MCF 10A (cell line): ENCODE measurements around the gene ARHGEF2. TPM values are rescaled to one million over a fixed set of nuclear protein-coding genes. Genes with fewer than 3 reads are reported as not detected.

Experiments
- BruUV-seq: library from RNA; stranded (reverse); fragments of 400-500 nt; replicated peaks from 2 replicates; lab custom pipeline; 2021; lab: Mats Ljungman, UMichigan
- CTCF ChIA-PET: fragments of 300-600 bp; sonication (Branson Sonifier 250); formaldehyde crosslinking; extraction: SDS; loops from one replicate; lab custom pipeline; 2021; ENCODE audit warnings: antibody characterized with exemption, inconsistent platforms; lab: Yijun Ruan, JAX
- POLR2A ChIA-PET: fragments of 300-600, 350-650 bp; sonication (Branson Sonifier 250); formaldehyde crosslinking; extraction: SDS; loops from one replicate; lab custom pipeline; 2020; ENCODE audit warnings: antibody characterized with exemption, inconsistent platforms; lab: Yijun Ruan, JAX
- DNase-seq: peaks from one replicate; pipeline ENCODE4 v3.0.0-alpha.2; 2018; ENCODE audit not compliant: unreplicated experiment
- H3K27ac Mint-ChIP-seq: one replicate; pipeline ENCODE4 v1.8.0; 2022; ENCODE audit warnings: mild to moderate bottlenecking, low read depth, mixed read lengths; ENCODE audit not compliant: unreplicated experiment
- H3K27me3 Mint-ChIP-seq: one replicate; pipeline ENCODE4 v1.8.0; 2022; ENCODE audit warnings: mixed read lengths; ENCODE audit not compliant: insufficient read depth, unreplicated experiment
- H3K36me3 Mint-ChIP-seq: one replicate; pipeline ENCODE4 v1.8.0; 2022; ENCODE audit warnings: mild to moderate bottlenecking, moderate library complexity, mixed read lengths; ENCODE audit not compliant: insufficient read depth, unreplicated experiment
- H3K4me1 Mint-ChIP-seq: one replicate; pipeline ENCODE4 v1.8.0; 2022; ENCODE audit warnings: mixed read lengths; ENCODE audit not compliant: insufficient read depth, unreplicated experiment
- H3K4me3 Mint-ChIP-seq: one replicate; pipeline ENCODE4 v1.8.0; 2022; ENCODE audit warnings: mild to moderate bottlenecking, moderate library complexity, mixed read lengths; ENCODE audit not compliant: unreplicated experiment
- H3K9me3 Mint-ChIP-seq: one replicate; pipeline ENCODE4 v1.8.0; 2022; ENCODE audit warnings: mixed read lengths; ENCODE audit not compliant: unreplicated experiment
- CTCF ChIP-seq: fragments of 200-600 bp; IDR thresholded peaks from one replicate; pipeline ENCODE4 v1.8.0; 2022; ENCODE audit warnings: antibody characterized with exemption, mild to moderate bottlenecking; ENCODE audit not compliant: unreplicated experiment
- intact Hi-C: fragments of 100-400 bp; cut with micrococcal nuclease; formaldehyde crosslinking; loops from 2 replicates; pipeline ENCODE4 v1.14.1; 2022
- total RNA-seq: library from RNA; stranded (reverse); gene quantifications from 2 replicates; pipeline ENCODE4 v1.2.3, GENCODE V29; 2022

ARHGEF2 gene
- total RNA-seq, 1 experiment from 2014 or later, result 498 TPM

GRCh38 chr1:156009404-156009803, 31.1 kb upstream of the ARHGEF2 start:
- no peak for DNase-seq
- no peak for TF ChIP-seq CTCF
- peaks cover 74% of the 10 kb centered on the region for H3K36me3 Mint-ChIP-seq
- peaks cover 11% of the 10 kb centered on the region for H3K4me1 Mint-ChIP-seq
- ChIA-PET CTCF (interaction anchor here (0.8 to 1.7 kb wide), 4 partner anchors 10 to 1421 kb away, joined by 3 to 11 read pairs (median 4); partner anchors contain the start of gene SSR2), POLR2A (interaction anchor here (2.8 kb wide), 1 partner anchor 11 kb away, joined by 14 read pairs; the partner anchor contains the start of gene SSR2)
- intact Hi-C loops, result no loop called here
- no TSS peak for BruUV-seq
- no peak overlapping the region for H3K27ac Mint-ChIP-seq
- H3K4me3 Mint-ChIP-seq, result no peak overlapping the region
- no peaks in the 10 kb centered on the region for H3K9me3 Mint-ChIP-seq
- no peaks in the 10 kb centered on the region for H3K27me3 Mint-ChIP-seq

GRCh38 chr1:156006666-156007376, 28.5 kb upstream of the ARHGEF2 start:
- BruUV-seq, result no TSS peak
- intact Hi-C loops, result no loop called here
- no peak for DNase-seq
- Mint-ChIP-seq H3K9me3 (no peaks in the 10 kb centered on the region), H3K27ac (peak overlapping the region; percentile 43), H3K36me3 (peaks cover 48% of the 10 kb centered on the region), H3K4me3 (no peak overlapping the region), H3K27me3 (no peaks in the 10 kb centered on the region), H3K4me1 (peaks cover 29% of the 10 kb centered on the region)
- CTCF ChIA-PET, result no interaction called here
- POLR2A ChIA-PET, result interaction anchor here (1.4 to 4.0 kb wide), 3 partner anchors 8 to 73 kb away, joined by 3 to 27 read pairs (median 14); partner anchors contain the start of genes KHDC4 and SSR2
- no peak for TF ChIP-seq CTCF

- intact Hi-C loops, result loop anchor here (5.0 kb wide), 1 partner anchor 372 kb away; no protein-coding TSS in a partner anchor
- no TSS peak for BruUV-seq
- H3K27ac Mint-ChIP-seq, result no peak overlapping the region
- no peak for DNase-seq
- ChIA-PET CTCF (interaction anchor here (0.7 to 7.9 kb wide), 6 partner anchors 15 to 754 kb away, joined by 3 to 71 read pairs (median 5); partner anchors contain the start of gene SSR2), POLR2A (interaction anchor here (0.5 to 6.0 kb wide), 6 partner anchors 10 to 1867 kb away, joined by 6 to 61 read pairs (median 35); partner anchors contain the start of genes ARHGEF2, KHDC4 and SSR2)
- no peak for TF ChIP-seq CTCF
- H3K9me3 Mint-ChIP-seq, result no peaks in the 10 kb centered on the region
- H3K4me1 Mint-ChIP-seq, result peaks cover 41% of the 10 kb centered on the region
- no peaks in the 10 kb centered on the region for H3K27me3 Mint-ChIP-seq
- peaks cover 30% of the 10 kb centered on the region for H3K36me3 Mint-ChIP-seq
- H3K4me3 Mint-ChIP-seq, result no peak overlapping the region
Observed at GRCh38 chr1:156004843-156005584, 26.7 kb upstream of the ARHGEF2 start.

GRCh38 chr1:156003923-156004188, 25.5 kb upstream of the ARHGEF2 start:
- ChIA-PET CTCF (interaction anchor here (0.6 to 7.9 kb wide), 12 partner anchors 13 to 224 kb away, joined by 3 to 71 read pairs (median 6); partner anchors contain the start of gene LAMTOR2), POLR2A (interaction anchor here (0.7 to 6.0 kb wide), 21 partner anchors 11 to 279 kb away, joined by 3 to 61 read pairs (median 5); partner anchors contain the start of genes ARHGEF2, KHDC4, PMF1 and SMG5)
- Mint-ChIP-seq H3K4me1 (peaks cover 41% of the 10 kb centered on the region), H3K9me3 (no peaks in the 10 kb centered on the region), H3K36me3 (peaks cover 19% of the 10 kb centered on the region), H3K4me3 (peak overlapping the region; percentile 74), H3K27me3 (no peaks in the 10 kb centered on the region), H3K27ac (peak overlapping the region; percentile 94)
- TF ChIP-seq CTCF, result no peak
- DNase-seq, result no peak
- intact Hi-C loops, result loop anchor here (2.0 to 5.0 kb wide), 2 partner anchors 51 to 373 kb away; partner anchors contain the start of gene LAMTOR2
- BruUV-seq, result no TSS peak
